GM13977 (cell line): ENCODE results near the gene MT1M.

ENCODE experiments used
- DNase-seq: peaks from one replicate; pipeline ENCODE4 v3.0.0; 2012; ENCODE audit warnings: low spot score
- CTCF ChIP-seq: IDR thresholded peaks from 2 replicates; pipeline ENCODE4 v1.5.1; 2012; ENCODE audit warnings: mild to moderate bottlenecking, control low read depth; ENCODE audit not compliant: insufficient read depth; ENCODE audit errors: extremely low read depth, missing control alignments
- in situ Hi-C: fragments of 300-500 bp; cut with MboI; formaldehyde crosslinking; loops from one replicate; pipeline ENCODE4 v1.12.0; 2022; ENCODE audit warnings: low sequenced_read_pairs, low pct_unique_long_range_greater_than_20kb, mixed read lengths, inconsistent platforms; ENCODE audit not compliant: unreplicated experiment

Gene MT1M

GRCh38 chr16:56647641-56648431, 15.4 kb downstream of the MT1M start:
- TF ChIP-seq CTCF: no peak
- DNase-seq: no peak
- in situ Hi-C loops: no loop called here

- DNase-seq: no peak
- no peak for TF ChIP-seq CTCF
- in situ Hi-C loops: no loop called here
Observed at GRCh38 chr16:56649271-56649670, 16.8 kb downstream of the MT1M start.

- in situ Hi-C loops: no loop called here
- no peak for TF ChIP-seq CTCF
- no peak for DNase-seq
Observed at GRCh38 chr16:56649820-56650219, 17.4 kb downstream of the MT1M start.

GRCh38 chr16:56651586-56651985, 19.1 kb downstream of the MT1M start, which contains the start of gene MT1B:
Gene MT1B, plus strand, starts transcription at chr16:56651886. Its CDS starts 68 bp downstream, at chr16:56651954.
- no peak for DNase-seq
- TF ChIP-seq CTCF: no peak
- in situ Hi-C loops: no loop called here

GRCh38 chr16:56652600-56652999, 20.1 kb downstream of the MT1M start:
- no peak for DNase-seq
- in situ Hi-C loops: no loop called here
- no peak for TF ChIP-seq CTCF

GRCh38 chr16:56653218-56653617, 20.8 kb downstream of the MT1M start:
- TF ChIP-seq CTCF: no peak
- no peak for DNase-seq
- in situ Hi-C loops: no loop called here
